Hepatocyte (in vitro differentiated cells): ENCODE measurements around the gene BIN2. TPM values are rescaled to one million over a fixed set of nuclear protein-coding genes. Genes with fewer than 3 reads are reported as not detected.

Experiments used
- DNase-seq: peaks from one replicate; pipeline ENCODE4 v3.0.0-alpha.2; 2016; ENCODE audit warnings: low spot score
- H2AFZ ChIP-seq: fragments of 200-600 bp; sonication (generic); 2 replicates; pipeline ENCODE4 v1.6.0; 2016; ENCODE audit warnings: antibody characterized with exemption, mild to moderate bottlenecking
- H3K27ac ChIP-seq: fragments of 200-600 bp; sonication (generic); 2 replicates; pipeline ENCODE4 v1.5.1; 2016; ENCODE audit warnings: mild to moderate bottlenecking
- H3K27me3 ChIP-seq: fragments of 200-600 bp; sonication (generic); 2 replicates; pipeline ENCODE4 v1.6.1; 2016
- H3K36me3 ChIP-seq: fragments of 200-600 bp; sonication (generic); replicated peaks from 2 replicates; pipeline ENCODE4 v1.5.1; 2016; ENCODE audit warnings: low read depth; ENCODE audit not compliant: insufficient read depth
- H3K4me1 ChIP-seq: fragments of 200-600 bp; sonication (generic); 2 replicates; pipeline ENCODE4 v1.5.1; 2016; ENCODE audit warnings: mild to moderate bottlenecking, moderate library complexity; ENCODE audit not compliant: insufficient read depth
- H3K4me2 ChIP-seq: fragments of 200-600 bp; sonication (generic); 2 replicates; pipeline ENCODE4 v1.6.0; 2016
- H3K4me3 ChIP-seq: fragments of 200-600 bp; sonication (generic); 2 replicates; pipeline ENCODE4 v1.5.1; 2016; ENCODE audit warnings: mild to moderate bottlenecking
- H3K79me2 ChIP-seq: fragments of 200-600 bp; sonication (generic); 2 replicates; pipeline ENCODE4 v1.6.0; 2017; ENCODE audit warnings: mild to moderate bottlenecking
- H3K9me2 ChIP-seq: fragments of 200-600 bp; sonication (generic); replicated peaks from 2 replicates; pipeline ENCODE4 v1.6.0; 2017; ENCODE audit warnings: mild to moderate bottlenecking; ENCODE audit not compliant: insufficient read depth
- H3K9me3 ChIP-seq: fragments of 200-600 bp; sonication (generic); 2 replicates; pipeline ENCODE4 v1.5.1; 2016; ENCODE audit warnings: low read depth, mild to moderate bottlenecking
- H4K20me1 ChIP-seq: fragments of 200-600 bp; sonication (generic); 2 replicates; pipeline ENCODE4 v1.6.0; 2016; ENCODE audit warnings: mild to moderate bottlenecking; ENCODE audit not compliant: insufficient read depth, poor library complexity, severe bottlenecking
- EZH2 ChIP-seq: fragments of 200-600 bp; sonication (generic); IDR thresholded peaks from 2 replicates; pipeline ENCODE4 v1.6.1; 2016; ENCODE audit warnings: antibody characterized with exemption, mild to moderate bottlenecking, borderline replicate concordance
- EZH2phosphoT487 ChIP-seq: fragments of 200-600 bp; sonication (generic); IDR thresholded peaks from one replicate; pipeline ENCODE4 v1.6.1; 2018; ENCODE audit warnings: antibody characterized with exemption, mild to moderate bottlenecking, low read depth, moderate library complexity; ENCODE audit not compliant: unreplicated experiment, severe bottlenecking
- WGBS: methylation state at CpG from one replicate; pipeline ENCODE4 v1.1.6; 2016; ENCODE audit warnings: low lambda C conversion rate; ENCODE audit errors: missing lambda C conversion rate; 5-methylcytosine and 5-hydroxymethylcytosine counted together
- polyA plus RNA-seq: library from polyadenylated mRNA; unstranded; fragments of >200 nt; fragmentation: Nextera tagmentation; extraction: Ambion mirVana; gene quantifications from 2 replicates; pipeline ENCODE4 v1.2.1, GENCODE V29; 2016
- total RNA-seq: library from RNA; depleted of rRNA; stranded (reverse); fragments of >200 nt; gene quantifications from 2 replicates; pipeline ENCODE4 v1.2.3, GENCODE V29; 2014
- TF ChIP-seq, protein P1 (sequence below): fragments of 200-600 bp; sonication (generic); IDR thresholded peaks from 2 replicates; pipeline ENCODE4 v1.5.1; 2016; ENCODE audit warnings: antibody characterized with exemption, mild to moderate bottlenecking; ENCODE audit not compliant: poor library complexity

Gene BIN2
- total and polyA plus RNA-seq, 2 experiments from 2014 or later: 0.07 TPM; not detected in 1

GRCh38 chr12:51245476-51246253 lies 78.3 kb downstream of the BIN2 start:
- no peak for TF ChIP-seq EZH2
- TF ChIP-seq EZH2phosphoT487: no peak
- TF ChIP-seq, protein P1, sequence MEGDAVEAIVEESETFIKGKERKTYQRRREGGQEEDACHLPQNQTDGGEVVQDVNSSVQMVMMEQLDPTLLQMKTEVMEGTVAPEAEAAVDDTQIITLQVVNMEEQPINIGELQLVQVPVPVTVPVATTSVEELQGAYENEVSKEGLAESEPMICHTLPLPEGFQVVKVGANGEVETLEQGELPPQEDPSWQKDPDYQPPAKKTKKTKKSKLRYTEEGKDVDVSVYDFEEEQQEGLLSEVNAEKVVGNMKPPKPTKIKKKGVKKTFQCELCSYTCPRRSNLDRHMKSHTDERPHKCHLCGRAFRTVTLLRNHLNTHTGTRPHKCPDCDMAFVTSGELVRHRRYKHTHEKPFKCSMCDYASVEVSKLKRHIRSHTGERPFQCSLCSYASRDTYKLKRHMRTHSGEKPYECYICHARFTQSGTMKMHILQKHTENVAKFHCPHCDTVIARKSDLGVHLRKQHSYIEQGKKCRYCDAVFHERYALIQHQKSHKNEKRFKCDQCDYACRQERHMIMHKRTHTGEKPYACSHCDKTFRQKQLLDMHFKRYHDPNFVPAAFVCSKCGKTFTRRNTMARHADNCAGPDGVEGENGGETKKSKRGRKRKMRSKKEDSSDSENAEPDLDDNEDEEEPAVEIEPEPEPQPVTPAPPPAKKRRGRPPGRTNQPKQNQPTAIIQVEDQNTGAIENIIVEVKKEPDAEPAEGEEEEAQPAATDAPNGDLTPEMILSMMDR: no peak
- H3K4me1 ChIP-seq: peaks cover 9% of the 10 kb centered on the region
- H2AFZ ChIP-seq: no peak overlapping the region
- H3K27me3 ChIP-seq: no peaks in the 10 kb centered on the region
- no peak overlapping the region for H3K4me2 ChIP-seq
- peaks cover 5% of the 10 kb centered on the region for H3K36me3 ChIP-seq
- H3K9me2 ChIP-seq: no peaks in the 10 kb centered on the region
- peaks cover 10% of the 10 kb centered on the region for H3K79me2 ChIP-seq
- H3K4me3 ChIP-seq: no peak overlapping the region
- WGBS: 96% methylated on average over 11 of the region's 11 CpGs
- peak overlapping the region; percentile 46 for H3K27ac ChIP-seq
- no peaks in the 10 kb centered on the region for H3K9me3 ChIP-seq
- H4K20me1 ChIP-seq: no peaks in the 10 kb centered on the region
- no peak for DNase-seq

GRCh38 chr12:51244269-51244668 lies 79.7 kb downstream of the BIN2 start:
- no peaks in the 10 kb centered on the region for H3K9me3 ChIP-seq
- TF ChIP-seq EZH2phosphoT487 (no peak), EZH2 (no peak)
- TF ChIP-seq, protein P1: no peak
- no peak overlapping the region for H3K4me2 ChIP-seq
- 78% methylated on average over 4 of the region's 4 CpGs for WGBS
- no peaks in the 10 kb centered on the region for H3K27me3 ChIP-seq
- H3K4me1 ChIP-seq: peaks cover 9% of the 10 kb centered on the region
- no peak overlapping the region for H3K4me3 ChIP-seq
- H3K27ac ChIP-seq: no peak overlapping the region
- H3K79me2 ChIP-seq: peaks cover 24% of the 10 kb centered on the region
- no peak for DNase-seq
- H2AFZ ChIP-seq: no peak overlapping the region
- H4K20me1 ChIP-seq: peaks cover 2% of the 10 kb centered on the region
- H3K9me2 ChIP-seq: no peaks in the 10 kb centered on the region
- peaks cover 5% of the 10 kb centered on the region for H3K36me3 ChIP-seq

- no peaks in the 10 kb centered on the region for H3K27me3 ChIP-seq
- TF ChIP-seq, protein P1: no peak
- TF ChIP-seq EZH2phosphoT487 (no peak), EZH2 (no peak)
- H3K4me2 ChIP-seq: no peak overlapping the region
- no peaks in the 10 kb centered on the region for H3K9me2 ChIP-seq
- WGBS: 95% methylated on average over 7 of the region's 7 CpGs
- no peak overlapping the region for H3K4me3 ChIP-seq
- DNase-seq: no peak
- peaks cover 5% of the 10 kb centered on the region for H3K36me3 ChIP-seq
- H3K4me1 ChIP-seq: peaks cover 9% of the 10 kb centered on the region
- H3K27ac ChIP-seq: no peak overlapping the region
- no peak overlapping the region for H2AFZ ChIP-seq
- peaks cover 24% of the 10 kb centered on the region for H3K79me2 ChIP-seq
- peaks cover 2% of the 10 kb centered on the region for H4K20me1 ChIP-seq
- no peaks in the 10 kb centered on the region for H3K9me3 ChIP-seq
These were observed 81.1 kb downstream of the BIN2 start for GRCh38 chr12:51242876-51243275.
